Stimulated activated CD4-positive, alpha-beta T cell treated with anti-CD3 and anti-CD28 coated beads, Interleukin-1b, Interleukin-23, amount 100 ng/mL, for 1 hour (primary cell): Measurements from ENCODE around the gene DDX41.
A peak's percentile ranks its signal among the peaks of the same experiment; 100 is the strongest.
"Not testable (repeated sequence)": the region's sequence is repeated elsewhere in the genome, so short reads cannot be mapped to it uniquely, and the experiment has no call there.

Experiments used
- DNase-seq, 2 donors: peaks; one replicate each; pipeline ENCODE4 v3.0.0-alpha.2; 2020; ENCODE audit warnings: low read depth in 2 of 2

The DDX41 gene

DNA sequence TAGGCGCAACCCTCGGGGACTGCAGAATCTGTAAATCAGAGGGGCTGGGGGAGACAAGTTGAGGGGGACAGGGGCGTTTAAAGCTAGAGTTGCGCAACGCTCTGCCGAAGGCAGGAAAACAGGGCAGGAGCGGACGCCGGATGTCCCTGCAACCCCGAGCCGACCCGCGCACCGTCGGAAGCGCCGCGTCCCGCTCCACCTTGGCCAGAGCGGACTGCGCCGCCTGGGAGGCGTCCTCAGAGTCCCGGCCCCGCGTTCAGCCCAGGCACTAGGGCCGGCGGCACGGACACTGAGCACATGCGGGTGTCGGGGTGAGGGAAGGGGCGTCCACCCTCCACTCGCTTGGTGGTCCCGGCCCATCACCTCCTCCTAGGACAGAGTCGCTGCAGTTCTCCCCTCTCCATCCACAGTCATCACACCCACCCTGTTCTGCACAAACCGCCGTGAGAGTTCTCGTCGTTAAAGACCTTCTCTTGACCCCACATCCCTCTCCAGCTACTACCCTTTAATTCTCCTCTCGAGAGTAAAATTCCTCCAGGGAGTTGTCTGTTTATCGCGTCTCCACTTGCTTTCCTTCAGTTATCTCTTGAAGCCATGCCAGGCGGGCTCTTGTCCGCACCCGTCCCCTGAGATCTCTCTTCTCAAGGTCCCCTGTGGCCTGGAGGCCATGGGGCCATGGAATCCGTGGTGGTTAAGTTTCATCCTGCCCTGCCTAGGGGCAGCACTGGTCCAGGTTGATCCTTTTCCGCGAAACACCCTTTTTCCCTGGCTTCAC lies 18.6 kb downstream of the DDX41 start:
- DNase-seq = no peak

DNA sequence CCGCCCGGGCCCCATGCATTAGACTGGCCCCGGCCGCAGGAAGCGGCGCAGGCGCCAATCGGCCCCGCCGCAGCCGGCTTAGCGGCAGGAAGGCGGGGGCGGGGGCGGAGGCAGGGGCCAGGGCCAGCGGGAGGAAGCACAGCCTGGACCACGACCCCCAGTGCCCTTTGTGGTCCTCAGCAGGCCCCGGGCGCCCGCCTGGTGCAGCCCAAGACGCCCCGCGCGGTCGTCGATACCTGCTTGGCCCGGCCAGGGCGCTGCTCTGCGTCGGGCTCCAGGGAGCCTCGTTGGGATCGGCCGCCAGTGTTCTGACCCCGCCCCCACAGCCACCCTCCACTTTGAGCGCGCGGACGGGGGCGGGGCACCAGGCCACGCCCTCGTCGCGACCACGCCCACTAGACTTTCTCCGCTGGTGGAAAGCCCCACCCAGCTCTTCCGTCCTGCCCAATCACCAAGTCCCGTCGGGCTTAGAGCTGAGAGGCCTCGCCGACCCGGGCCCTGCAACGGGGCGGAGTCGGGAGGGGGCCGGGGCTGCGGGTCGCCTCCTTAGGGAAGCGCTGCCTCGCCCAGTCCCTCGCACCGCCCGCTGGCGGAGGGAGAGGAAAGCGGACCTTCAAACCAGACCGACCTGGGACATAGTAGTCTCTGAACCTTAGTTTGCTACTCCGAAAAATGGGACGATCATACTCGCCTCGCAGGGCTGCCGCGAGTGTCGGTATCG lies 19.3 kb downstream of the DDX41 start, which contains the start of gene PDLIM7:
Gene PDLIM7 (minus strand): TSS at position 313 of the 721 bp plus-strand sequence. CDS start 1,092 bp downstream, outside the sequence.
- DNase-seq = peak; percentile 88 to 92

DNA sequence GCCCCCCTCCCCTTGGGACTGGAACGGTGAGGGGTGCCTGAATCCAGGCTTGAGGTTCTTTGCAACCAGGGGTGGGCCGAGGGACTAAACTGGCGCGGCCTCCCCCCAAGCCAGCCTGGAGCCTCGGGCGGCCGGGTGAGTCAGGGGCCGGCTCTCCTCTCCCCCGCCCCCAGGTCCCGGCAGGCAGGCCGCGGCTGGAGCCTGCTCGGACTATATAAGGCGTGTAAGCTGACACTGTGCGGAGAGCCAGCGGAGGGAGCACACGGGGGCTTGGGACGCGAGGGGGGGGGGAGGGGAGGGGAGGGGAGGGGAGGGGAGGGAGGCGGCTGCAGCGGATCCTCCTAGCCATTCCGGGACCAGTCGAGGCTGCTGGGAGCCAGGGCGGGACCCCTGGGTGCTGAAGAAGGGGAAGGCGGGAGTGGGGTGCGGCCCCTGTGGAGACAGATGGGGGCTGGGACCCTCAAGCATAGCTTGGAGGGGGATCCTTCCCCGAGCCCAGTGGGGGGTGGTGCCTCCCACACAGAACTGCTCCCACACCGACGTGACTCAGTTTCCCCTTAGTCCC lies 20.0 kb downstream of the DDX41 start:
- DNase-seq = no peak

GRCh38 chr5:177496070-177496726 lies 20.6 kb downstream of the DDX41 start:
- DNase-seq = no peak

DNA sequence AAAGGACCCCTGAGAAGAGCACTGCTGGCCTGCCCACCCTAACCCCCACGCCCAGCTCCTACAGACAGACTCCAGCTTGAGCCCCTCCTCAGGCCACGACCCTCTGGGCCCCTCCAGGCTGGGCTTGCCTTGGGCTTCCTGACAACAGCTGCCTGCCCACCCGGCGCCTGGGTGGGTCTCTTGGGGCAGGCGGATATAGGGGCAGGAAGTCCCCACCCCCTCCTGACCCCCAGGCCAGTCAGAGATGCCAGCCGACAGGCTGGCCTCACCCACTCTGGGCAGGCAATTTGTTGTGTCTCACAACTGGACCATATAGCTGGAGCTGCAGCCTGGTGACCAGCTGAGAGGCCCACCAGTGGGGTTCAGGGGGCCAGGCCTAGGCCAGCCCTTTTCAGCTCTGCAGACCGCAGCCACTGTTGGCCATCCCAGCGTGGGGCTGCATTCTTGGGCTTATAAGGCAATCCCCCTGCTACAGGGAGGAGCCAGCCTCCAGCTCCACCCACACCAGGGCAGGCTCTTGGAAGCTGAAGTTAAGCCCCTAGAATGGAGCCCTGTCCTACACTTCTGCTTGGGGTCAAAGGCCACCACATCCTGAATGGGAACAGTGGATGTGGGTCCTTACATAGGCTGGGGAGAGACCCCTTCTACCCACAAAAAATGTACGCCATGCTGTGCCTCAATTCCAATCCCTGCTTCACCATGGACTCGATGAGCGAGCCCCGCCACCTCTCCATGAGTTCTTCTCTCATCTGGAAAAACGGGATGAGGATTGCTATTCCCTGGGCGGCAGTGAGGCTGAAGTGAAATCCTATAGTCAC lies 21.3 kb downstream of the DDX41 start:
- no peak for DNase-seq

DNA sequence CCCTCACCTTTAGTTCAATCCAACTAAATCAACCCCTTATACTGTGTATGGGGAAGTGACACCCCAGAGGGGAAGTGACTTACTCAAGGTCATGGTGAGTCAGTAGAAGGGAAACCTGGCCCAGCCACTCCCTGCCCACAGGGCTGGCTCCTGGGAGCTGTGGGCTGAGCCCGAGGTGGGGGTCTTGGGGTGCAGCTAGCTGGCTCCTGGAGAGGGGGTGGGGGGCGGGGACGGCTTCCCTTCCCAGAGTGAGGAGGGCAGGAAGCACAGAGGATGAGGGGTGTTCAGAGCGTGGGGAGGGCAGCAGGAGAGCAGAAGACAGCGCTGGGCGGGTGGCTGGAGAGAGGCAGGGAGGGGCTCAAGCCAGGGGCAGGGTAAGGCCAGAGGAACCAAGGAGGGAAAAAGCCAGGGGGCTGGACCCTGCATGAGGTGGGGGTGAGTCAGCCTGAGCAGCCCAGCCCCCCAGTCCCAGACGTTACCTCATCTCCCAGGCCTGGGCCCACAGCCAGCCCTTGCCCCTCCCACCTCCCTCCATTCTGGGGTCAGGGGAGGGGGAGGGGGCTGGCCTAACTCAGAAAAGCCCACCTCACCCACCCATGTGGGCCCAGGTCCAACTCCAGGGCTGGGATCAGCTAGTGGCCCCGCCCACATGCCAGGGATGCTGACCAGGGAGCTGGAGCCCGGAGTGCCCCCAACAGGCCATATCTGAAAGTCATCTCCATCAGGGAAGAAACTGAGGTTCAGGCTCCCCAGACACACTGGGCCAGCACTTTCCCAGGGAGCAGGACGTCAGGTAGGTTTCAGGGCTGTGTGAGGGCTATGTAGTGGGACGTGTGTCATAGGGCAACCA lies 22.2 kb downstream of the DDX41 start:
- no peak for DNase-seq

DNA sequence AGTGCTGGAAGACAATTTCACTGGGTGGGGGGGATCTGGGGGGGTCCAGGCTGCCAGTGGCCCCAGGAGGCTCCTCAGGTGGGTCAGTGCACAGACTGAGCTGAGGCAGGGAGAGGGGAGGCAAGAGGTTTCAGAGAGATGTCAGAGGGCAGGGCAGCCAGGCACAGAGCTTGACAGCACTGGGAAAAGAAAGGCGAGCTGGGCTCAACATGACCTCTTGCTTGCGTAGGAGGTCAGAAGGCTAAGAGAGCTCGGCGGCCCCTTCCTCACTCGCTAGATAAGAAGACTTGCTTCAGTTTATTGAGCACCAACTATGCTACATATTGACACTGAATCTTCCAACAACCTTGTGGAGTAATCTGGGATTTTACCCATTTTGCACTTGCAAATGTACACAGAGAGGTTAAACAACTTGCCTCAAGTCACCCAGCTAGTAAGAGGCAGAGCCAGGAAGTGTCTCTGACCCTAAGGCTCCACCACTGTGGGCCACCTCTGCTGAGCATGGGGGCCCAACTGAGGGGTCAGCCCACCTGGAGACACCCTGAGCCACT lies 22.9 kb downstream of the DDX41 start:
- DNase-seq = no peak

DNA sequence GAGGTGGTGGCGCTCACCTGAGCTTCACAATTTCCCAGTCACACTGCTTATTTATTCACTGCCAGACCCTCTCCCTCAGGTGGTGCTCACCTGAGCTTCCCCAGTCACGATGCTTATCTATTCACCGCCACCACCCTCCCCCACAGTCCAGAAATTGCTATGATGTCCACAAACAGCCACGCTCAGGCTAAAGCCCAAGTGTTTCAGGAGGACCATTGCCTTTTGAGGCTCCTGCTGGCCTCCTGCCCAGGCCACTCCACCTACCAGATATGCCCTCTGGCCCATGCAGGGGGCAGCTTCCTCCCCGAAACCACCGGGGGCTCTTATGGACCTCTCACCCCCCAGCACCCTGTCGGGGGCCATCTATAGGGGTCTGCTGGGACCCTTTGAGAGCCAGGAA lies 23.9 kb downstream of the DDX41 start:
- no peak for DNase-seq

- no peak for DNase-seq
These were observed 24.6 kb downstream of the DDX41 start for GRCh38 chr5:177491983-177492746.

- DNase-seq = no peak
These were observed 25.3 kb downstream of the DDX41 start for GRCh38 chr5:177491429-177491945.

DNA sequence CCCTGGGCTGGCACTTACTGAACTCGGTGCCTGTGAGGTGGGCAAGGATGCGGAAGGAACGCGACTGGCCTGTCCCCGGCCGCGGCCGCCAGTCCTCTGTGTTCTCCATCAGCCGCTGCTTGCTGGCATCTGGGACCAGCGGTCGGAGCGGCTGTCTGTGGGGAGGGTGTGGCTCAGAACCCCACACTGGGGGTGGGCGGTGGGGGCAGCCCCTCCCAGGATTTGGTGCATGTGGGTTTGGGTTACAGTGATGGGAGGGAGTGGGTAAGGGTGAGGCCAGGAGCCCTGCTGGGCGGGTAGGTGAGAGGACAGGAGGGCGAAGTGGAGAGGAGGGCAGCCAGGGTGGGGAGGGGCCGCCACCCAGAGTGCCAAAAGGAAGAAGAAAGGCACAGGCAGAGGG lies 25.8 kb downstream of the DDX41 start:
- no peak for DNase-seq

- DNase-seq = no peak
These were observed 26.3 kb downstream of the DDX41 start for GRCh38 chr5:177490311-177490991.

GRCh38 chr5:177489119-177489716 lies 27.5 kb downstream of the DDX41 start:
- no peak for DNase-seq

DNA sequence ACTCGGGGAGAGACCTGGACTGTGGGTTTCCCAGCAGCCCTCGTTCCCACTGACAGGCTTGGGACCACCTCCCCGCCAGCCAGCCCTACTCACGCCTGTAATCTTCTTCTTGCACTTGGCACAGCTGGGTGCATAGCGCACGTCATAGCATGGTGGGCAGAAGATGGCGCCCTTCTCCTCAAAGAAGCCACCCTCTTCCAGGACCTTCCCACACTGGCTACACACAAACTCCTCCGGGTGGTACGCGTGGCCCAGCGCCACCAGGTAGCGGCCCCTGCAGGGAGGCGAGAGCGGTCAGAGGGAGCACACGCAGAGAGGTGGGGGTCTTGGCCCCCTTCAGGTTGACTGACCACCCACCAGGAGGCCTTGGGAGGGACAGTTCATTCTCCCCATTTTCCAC lies 28.8 kb downstream of the DDX41 start:
- DNase-seq = no peak

- no peak for DNase-seq
These were observed 29.6 kb downstream of the DDX41 start for GRCh38 chr5:177487144-177487543.

DNA sequence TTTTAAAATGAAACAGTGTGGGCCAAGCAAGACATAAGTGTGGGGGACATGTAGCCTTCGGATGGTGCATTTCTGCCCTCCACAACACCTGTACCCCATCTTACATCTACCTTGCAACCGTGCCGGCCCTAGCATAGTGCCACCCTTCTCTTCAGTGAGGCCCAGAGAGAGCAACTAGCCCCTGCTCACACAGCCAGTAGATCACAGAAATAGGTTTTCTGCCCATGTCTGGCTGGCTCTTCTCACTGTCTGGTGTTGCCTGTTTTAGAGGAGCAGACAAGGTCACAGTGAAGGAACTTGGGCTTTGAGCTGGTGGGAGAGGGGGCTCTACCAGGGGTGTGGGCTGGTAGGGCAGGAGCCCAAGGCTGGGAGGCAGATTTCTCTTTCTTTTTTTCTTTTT lies 30.5 kb downstream of the DDX41 start:
- DNase-seq = no peak

- DNase-seq = not testable (repeated sequence)
These were observed 31.0 kb downstream of the DDX41 start for GRCh38 chr5:177485753-177486152.

DNA sequence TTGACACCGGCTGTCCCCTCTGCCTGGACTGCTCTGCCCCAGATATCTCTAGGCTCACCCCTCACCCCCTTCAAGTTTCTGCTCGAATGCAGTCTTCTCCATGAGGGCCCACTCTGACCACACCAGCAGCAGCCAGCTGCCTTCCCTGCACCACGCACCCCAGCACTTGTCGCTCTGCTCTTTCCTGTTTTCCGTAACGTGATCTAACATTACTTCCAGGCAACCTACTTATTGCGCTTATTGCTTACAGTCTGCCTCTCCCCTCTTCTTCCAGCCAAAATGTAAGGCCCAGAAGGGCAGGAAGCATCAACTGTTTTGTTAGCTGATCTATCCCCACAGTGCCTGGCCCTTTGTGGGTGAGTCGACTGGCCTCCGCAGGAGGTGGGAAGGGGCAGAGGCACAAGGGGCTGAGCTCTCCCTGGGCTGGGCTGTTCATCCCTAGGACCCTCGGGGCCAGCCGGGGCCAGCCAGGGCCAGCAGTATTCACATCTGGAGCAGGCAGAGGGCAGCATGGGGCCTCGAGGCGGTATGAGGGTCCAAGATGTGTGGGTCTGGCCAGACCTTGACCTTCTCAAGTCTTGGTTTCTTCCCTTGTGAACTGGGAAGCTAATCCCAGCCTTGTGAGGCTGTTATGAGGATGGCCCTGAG lies 31.7 kb downstream of the DDX41 start:
- DNase-seq = no peak
